HPDE6-E6E7 (cell line): ENCODE results near the gene VPS26C.
"Not testable (repeated sequence)": the region's sequence is repeated elsewhere in the genome, so short reads cannot be mapped to it uniquely, and the experiment has no call there.

Source experiments
- DNase-seq: peaks from one replicate; pipeline ENCODE4 v3.0.0; 2011; ENCODE audit warnings: missing footprints; ENCODE audit errors: extremely low spot score

VPS26C gene

GRCh38 chr21:37267269-37268185 lies at the start of gene VPS26C:
VPS26C (minus strand) TSS chr21:37267334; CDS start chr21:37267294, 40 bp downstream.
- peak; percentile 89 for DNase-seq

GRCh38 chr21:37316072-37316471 lies 48.9 kb upstream of the VPS26C start:
- DNase-seq: not testable (repeated sequence)

- no peak for DNase-seq
Measured at GRCh38 chr21:37300114-37300751, 33.1 kb upstream of the VPS26C start.

GRCh38 chr21:37297364-37297763 lies 30.2 kb upstream of the VPS26C start:
- no peak for DNase-seq

- DNase-seq: no peak
Measured at GRCh38 chr21:37294679-37295078, 27.5 kb upstream of the VPS26C start.

- DNase-seq: no peak
Measured at GRCh38 chr21:37292941-37293340, 25.8 kb upstream of the VPS26C start.

- no peak for DNase-seq
Measured at GRCh38 chr21:37292041-37292440, 24.9 kb upstream of the VPS26C start.

GRCh38 chr21:37283191-37283710 lies 16.1 kb upstream of the VPS26C start:
- not testable (repeated sequence) for DNase-seq

GRCh38 chr21:37282602-37283001 lies 15.5 kb upstream of the VPS26C start:
- not testable (repeated sequence) for DNase-seq

GRCh38 chr21:37281993-37282392 lies 14.9 kb upstream of the VPS26C start:
- no peak for DNase-seq

- no peak for DNase-seq
Measured at GRCh38 chr21:37281579-37281978, 14.4 kb upstream of the VPS26C start.

GRCh38 chr21:37279271-37279670 lies 12.1 kb upstream of the VPS26C start:
- DNase-seq: not testable (repeated sequence)

GRCh38 chr21:37278199-37278598 lies 11.1 kb upstream of the VPS26C start:
- DNase-seq: no peak

GRCh38 chr21:37276377-37276776 lies 9.2 kb upstream of the VPS26C start:
- DNase-seq: no peak

GRCh38 chr21:37273911-37274690 lies 7.0 kb upstream of the VPS26C start:
- DNase-seq: no peak

- no peak for DNase-seq
Measured at GRCh38 chr21:37273440-37273839, 6.3 kb upstream of the VPS26C start.

GRCh38 chr21:37272897-37273296 lies 5.8 kb upstream of the VPS26C start:
- DNase-seq: no peak

- DNase-seq: no peak
Measured at GRCh38 chr21:37270576-37271365, 3.6 kb upstream of the VPS26C start.

- DNase-seq: no peak
Measured at GRCh38 chr21:37269481-37269880, 2.3 kb upstream of the VPS26C start.

GRCh38 chr21:37268186-37268503 lies 1.0 kb upstream of the VPS26C start:
- DNase-seq: no peak

- peak; percentile 46 for DNase-seq
Measured at GRCh38 chr21:37266515-37267221, 466 bp downstream of the VPS26C start.
